Measurements from ENCODE around the gene CCDC124.
"Not testable (repeated sequence)": the region's sequence is repeated elsewhere in the genome, so short reads cannot be mapped to it uniquely, and the experiment has no call there.

CCDC124 gene

GRCh38 chr19:17932485-17933338 is at the start of gene CCDC124:
TSS of gene CCDC124 (plus strand) at chr19:17933015. CDS start at chr19:17936421, 3,406 bp downstream.
- peak; percentile 77 for DNase-seq

- DNase-seq: no peak
Observed at GRCh38 chr19:17883627-17884410, 49.0 kb upstream of the CCDC124 start.

GRCh38 chr19:17886515-17886914 is 46.3 kb upstream of the CCDC124 start:
- DNase-seq: no peak

DNA sequence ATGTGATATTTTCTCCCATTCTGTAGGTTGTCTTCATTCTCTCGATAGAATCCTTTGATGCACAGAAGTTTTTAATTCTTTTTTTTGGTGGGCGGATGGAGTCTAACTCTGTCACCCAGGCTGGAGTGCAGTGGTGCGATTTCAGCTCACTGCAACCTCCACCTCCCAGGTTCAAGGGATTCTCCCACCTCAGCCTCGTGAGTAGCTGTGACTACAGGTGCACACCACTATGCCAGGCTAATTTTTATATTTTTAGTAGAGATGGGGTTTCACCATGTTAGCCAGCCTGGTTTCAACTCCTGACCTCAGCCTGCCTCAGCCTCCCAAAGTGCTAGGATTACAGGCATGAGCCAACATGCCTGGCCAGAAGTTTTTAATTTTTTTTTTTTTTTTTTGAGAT is 45.6 kb upstream of the CCDC124 start:
- DNase-seq: not testable (repeated sequence)

DNA sequence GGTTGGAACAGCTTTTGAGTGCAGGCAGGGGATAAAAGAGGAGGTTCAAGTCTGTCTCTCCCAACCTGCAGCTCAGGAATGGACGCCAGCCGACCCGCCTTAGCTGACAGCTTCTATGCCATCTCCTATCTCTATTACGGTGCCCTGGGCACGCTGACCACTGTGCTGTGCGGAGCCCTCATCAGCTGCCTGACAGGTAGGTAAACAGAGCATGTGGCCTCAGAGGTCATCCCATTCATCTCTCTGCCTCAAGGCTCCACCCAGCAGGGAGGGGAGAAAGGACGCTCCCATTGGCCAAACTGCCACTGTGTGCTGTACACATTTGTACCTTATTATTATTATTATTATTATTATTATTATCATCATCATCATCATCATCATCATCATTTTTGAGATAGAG is 44.6 kb upstream of the CCDC124 start:
- DNase-seq: no peak

DNA sequence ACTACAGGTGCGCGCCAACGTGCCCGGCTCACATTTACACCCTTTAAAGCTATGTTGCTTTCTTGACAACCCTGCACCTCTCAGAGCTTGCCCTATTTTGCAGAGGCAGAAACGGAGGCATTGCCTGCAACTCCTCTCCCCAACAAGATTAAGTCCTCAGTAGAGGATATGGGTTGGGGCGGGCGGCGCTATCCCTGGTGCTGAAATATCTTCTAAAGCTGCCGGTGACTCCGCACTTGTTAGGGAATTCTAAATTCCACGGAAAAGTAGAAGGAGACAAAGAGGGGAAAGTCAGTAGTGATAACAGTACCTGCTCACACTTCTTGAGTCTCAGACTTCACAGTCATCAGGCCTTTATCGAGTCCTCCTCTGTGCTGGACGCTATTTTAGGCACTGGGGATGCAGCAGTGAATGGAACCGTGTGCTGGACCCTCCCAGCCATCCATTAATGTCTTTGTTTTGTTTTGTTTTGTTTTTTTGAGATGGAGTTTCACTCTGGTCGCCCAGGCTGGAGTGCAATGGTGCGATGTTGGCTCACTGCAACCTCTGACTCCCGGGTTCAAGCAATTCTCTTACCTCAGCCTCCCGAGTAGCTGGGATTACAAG is 43.1 kb upstream of the CCDC124 start:
- no peak for DNase-seq

DNA sequence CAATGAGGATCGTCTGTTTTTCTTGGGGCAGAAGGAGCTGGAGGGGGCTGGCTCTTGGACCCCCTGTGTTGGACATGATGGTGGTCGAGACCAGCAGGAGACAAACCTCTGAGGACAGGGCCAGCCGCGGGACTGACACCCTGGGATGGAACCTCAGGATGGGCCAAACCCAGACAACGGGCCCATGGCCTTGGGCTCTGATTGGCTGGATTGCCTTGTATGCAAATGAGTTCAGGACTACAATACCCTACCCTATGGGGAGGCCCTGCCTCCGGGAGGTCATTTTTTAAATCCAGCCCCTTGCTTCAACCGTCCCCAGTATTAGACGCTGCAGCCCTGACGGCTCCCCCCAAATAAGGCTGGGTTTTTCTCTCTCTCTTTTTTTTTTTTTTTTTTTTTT is 39.0 kb upstream of the CCDC124 start:
- DNase-seq: no peak

- no peak for DNase-seq
Observed at GRCh38 chr19:17902701-17903100, 30.1 kb upstream of the CCDC124 start.

DNA sequence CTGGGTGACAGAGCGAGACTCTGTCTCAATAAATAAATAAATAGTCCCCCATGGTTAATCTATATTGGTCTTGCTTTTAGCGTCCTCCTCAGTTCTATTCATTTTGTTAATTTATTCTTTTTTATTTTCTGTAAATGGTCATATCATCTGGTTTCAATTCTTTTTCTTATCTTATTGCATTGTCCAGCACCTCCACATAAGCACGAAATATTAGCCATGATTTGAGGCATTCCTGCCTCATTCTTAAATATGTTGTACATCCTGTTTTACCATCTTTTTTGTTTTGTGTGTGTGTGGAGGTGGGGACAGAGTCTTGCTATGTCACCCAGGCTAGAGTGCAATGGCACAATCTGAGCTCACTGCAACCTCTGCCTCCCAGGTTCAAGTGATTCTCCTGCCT is 24.6 kb upstream of the CCDC124 start:
- no peak for DNase-seq

DNA sequence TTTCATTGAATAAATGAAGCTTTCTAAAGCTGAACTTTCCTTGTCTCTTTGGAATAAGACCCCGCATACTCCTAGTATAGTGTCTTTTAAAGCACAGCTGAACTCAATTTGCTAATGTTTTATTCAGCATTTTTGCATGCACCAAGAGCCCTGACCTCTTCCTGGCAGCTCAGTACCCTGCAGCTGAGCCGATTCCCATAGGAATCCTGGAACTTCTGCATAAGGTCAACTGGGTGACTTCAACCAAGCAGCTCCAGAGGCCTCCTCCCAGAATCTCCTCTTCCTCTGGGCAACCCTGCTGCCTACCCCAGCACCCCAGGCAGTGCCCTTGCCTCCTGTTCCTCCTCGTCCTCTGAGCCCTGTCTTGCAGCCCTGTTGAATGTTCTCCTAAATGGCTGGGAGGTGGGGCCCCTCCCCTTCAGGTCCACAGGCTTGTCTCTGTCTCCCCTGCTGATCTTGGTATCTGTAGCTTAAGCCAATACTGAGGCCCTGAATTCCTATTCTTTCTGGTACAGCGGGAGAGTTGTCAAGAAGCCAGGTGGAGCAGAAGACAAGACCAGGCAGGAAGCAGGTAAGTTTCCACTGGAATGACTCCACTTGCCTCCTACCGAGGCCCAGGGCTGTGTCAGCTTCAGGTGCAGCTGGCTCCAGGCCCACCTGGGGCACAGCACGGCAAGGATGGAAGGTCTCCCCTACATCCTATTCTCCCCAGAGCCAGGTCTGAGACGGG is 23.6 kb upstream of the CCDC124 start:
- no peak for DNase-seq

- DNase-seq: no peak
Observed at GRCh38 chr19:17910791-17911360, 21.9 kb upstream of the CCDC124 start.

- DNase-seq: no peak
Observed at GRCh38 chr19:17915940-17916593, 16.7 kb upstream of the CCDC124 start.

GRCh38 chr19:17918151-17918550 is 14.7 kb upstream of the CCDC124 start:
- not testable (repeated sequence) for DNase-seq

DNA sequence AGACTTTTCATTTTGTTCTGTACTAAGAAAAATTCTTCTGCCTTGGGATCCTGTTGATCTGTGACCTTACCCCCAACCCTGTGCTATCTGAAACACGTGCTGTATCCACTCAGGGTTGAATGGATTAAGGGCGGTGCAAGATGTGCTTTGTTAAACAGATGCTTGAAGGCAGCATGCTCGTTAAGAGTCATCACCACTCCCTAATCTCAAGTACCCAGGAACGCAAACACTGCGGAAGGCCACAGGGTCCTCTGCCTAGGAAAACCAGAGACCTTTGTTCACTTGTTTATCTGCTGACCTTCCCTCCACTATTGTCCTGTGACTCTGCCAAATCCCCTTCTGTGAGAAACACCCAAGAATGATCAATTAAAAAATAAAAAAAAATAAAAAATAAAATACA is 13.7 kb upstream of the CCDC124 start:
- not testable (repeated sequence) for DNase-seq

DNA sequence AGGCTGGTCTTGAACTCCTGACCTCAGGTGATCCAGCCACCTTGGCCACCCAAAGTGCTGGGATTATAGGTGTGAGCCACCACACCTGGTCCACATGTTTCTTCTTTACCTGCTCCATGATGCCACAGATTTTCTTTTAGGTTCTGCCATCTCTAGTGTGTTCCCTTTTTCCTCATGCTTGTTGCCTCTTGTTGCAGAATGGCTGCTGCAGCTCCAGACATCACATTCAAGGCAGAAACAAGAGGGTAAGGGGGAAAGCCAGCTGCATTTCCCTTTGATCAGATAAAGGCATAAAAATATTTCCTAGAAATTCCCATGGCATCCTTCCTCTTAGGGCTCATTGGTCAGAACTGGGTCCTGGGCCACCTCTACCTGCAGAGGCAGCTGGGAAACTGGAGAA is 12.3 kb upstream of the CCDC124 start:
- DNase-seq: no peak

GRCh38 chr19:17922138-17922537 is 10.7 kb upstream of the CCDC124 start:
- DNase-seq: no peak

DNA sequence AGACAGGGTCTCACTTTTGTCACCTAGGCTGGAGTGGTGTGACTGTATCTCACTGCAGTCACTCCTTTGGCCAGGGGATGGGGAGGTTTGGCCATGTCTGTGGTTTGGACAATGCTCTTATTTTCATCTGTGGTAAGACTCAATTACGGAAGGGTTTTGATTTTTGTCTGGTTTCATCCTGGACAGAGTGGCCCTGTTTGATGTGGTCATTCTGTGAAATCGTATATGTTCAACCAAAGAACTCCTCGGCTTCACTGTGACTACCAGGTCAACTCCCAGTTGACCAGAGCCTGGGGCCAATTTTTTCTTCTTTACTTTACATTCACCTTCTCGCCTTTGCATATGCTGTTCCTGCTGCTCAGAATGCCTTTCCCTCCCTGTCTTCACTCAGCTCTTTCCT is 6.8 kb upstream of the CCDC124 start:
- no peak for DNase-seq

DNA sequence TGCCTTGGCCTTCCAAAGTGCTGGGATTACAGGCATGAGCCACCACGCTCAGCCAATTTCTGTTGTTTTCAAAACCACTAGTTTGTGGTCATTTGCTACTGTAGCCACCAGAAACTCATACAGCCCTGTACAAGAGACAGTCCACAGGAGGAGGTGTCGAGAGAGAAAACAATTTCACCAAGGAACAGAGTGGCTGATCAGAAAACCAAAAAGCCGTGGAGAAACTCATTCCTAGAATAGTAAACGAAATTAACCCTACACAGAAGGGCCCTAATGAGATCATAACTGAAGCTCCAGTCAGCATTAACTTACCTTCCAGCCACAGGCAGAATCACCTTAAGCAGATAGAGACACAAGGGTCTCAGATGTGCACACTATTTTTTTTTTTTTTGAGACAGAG is 3.8 kb upstream of the CCDC124 start:
- DNase-seq: no peak

GRCh38 chr19:17931532-17932191 is 1.2 kb upstream of the CCDC124 start:
- DNase-seq: no peak

DNA sequence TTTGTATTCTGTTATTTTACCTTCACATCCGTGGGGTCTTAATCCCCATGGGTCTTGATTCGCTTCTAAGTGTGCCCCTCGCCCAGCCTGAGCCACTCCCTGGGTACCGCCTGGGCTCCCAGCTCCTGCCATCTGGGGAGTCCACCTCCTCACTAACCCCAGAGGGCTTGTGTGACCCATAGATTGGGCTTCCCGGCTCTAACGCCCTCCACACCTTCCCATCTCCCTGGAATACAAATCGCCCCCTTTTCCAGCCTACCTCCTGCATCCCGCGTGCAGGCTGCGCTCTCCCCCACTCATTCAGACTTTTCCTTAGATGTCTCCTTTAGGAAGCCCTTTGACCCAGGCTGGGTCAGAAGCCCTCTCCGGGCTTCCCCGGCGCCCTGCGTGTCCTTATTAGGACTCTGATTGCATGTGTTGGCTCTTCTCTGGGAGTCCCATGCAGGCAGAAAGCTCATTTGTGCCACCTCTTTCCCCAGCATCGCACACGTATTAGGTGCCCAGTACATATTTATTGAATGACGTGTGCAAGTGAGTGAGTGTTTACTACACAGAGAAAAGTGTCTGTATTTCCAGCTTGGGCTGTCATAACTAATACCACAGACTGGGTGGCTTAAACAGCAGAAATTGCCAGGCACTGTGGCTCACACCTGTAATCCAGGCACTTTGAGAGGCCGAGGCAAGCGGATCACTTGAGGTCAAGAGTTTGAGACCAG is 757 bp downstream of the CCDC124 start:
- DNase-seq: no peak

GRCh38 chr19:17936379-17936778 is 3.6 kb downstream of the CCDC124 start:
- no peak for DNase-seq
